Measurements from ENCODE around the gene SKIC2.
"Not testable (repeated sequence)": the region's sequence is repeated elsewhere in the genome, so short reads cannot be mapped to it uniquely, and the experiment has no call there.

Gene SKIC2

GRCh38 chr6:31958741-31959739 lies at the start of gene SKIC2, which contains the start of gene NELFE:
Gene SKIC2 (plus strand): TSS chr6:31959175. CDS start chr6:31959193, 18 bp downstream.
Gene NELFE (minus strand): TSS chr6:31958971. CDS start chr6:31958446, 525 bp downstream.
- TF ChIP-seq CTCF (IDR thresholded peaks at IDR 0.05; ENCODE audit: extremely low read depth, missing control alignments): no peak

GRCh38 chr6:31909298-31909697 lies 49.7 kb upstream of the SKIC2 start:
- DNase-seq (ENCODE audit: low spot score): not testable (repeated sequence)

More at GRCh38 chr6:31958741-31959739, at the start of gene SKIC2, which contains the start of gene NELFE:
- peak; percentile 99 for DNase-seq (ENCODE audit: low spot score)

GRCh38 chr6:31911826-31912585 lies 47.0 kb upstream of the SKIC2 start:
- DNase-seq (ENCODE audit: low spot score): no peak
- no peak for TF ChIP-seq CTCF (IDR thresholded peaks at IDR 0.05; ENCODE audit: extremely low read depth, missing control alignments)

- no peak for TF ChIP-seq CTCF (IDR thresholded peaks at IDR 0.05; ENCODE audit: extremely low read depth, missing control alignments)
- no peak for DNase-seq (ENCODE audit: low spot score)
These were observed 43.6 kb upstream of the SKIC2 start for GRCh38 chr6:31915351-31915750.

GRCh38 chr6:31915756-31916155 lies 43.2 kb upstream of the SKIC2 start:
- TF ChIP-seq CTCF (IDR thresholded peaks at IDR 0.05; ENCODE audit: extremely low read depth, missing control alignments): no peak
- no peak for DNase-seq (ENCODE audit: low spot score)

- no peak for TF ChIP-seq CTCF (IDR thresholded peaks at IDR 0.05; ENCODE audit: extremely low read depth, missing control alignments)
- no peak for DNase-seq (ENCODE audit: low spot score)
These were observed 40.8 kb upstream of the SKIC2 start for GRCh38 chr6:31918069-31918720.

GRCh38 chr6:31919624-31920303 lies 39.2 kb upstream of the SKIC2 start:
- DNase-seq (ENCODE audit: low spot score): no peak
- no peak for TF ChIP-seq CTCF (IDR thresholded peaks at IDR 0.05; ENCODE audit: extremely low read depth, missing control alignments)
